Keratinocyte (primary cell): ENCODE measurements around the gene BRD7. TPM values are rescaled to one million over a fixed set of nuclear protein-coding genes. Genes with fewer than 3 reads are reported as not detected.

Source experiments
- DNase-seq: peaks from one replicate; pipeline ENCODE4 v3.0.0-alpha.2; 2011; ENCODE audit warnings: low read depth, missing footprints, low spot score
- FAIRE-seq: peaks from 2 replicates; lab custom pipeline; 2011; peaks lifted over from hg19 to GRCh38; lab: Jason Lieb, UNC
- H2AFZ ChIP-seq: 2 replicates; pipeline ENCODE4 v1.6.0; 2012; ENCODE audit warnings: low read length, control low read depth, inconsistent platforms; ENCODE audit not compliant: control insufficient read depth
- H3K27ac ChIP-seq: 2 replicates; pipeline ENCODE4 v1.5.1; 2011; ENCODE audit warnings: low read length; ENCODE audit not compliant: control insufficient read depth, insufficient read depth
- H3K27me3 ChIP-seq: 3 replicates; pipeline ENCODE4 v1.6.0; 2011; ENCODE audit warnings: low read length; ENCODE audit not compliant: control insufficient read depth, insufficient read depth; ENCODE audit errors: extremely low read depth
- H3K36me3 ChIP-seq, 2 experiments: 2 replicates in 1 of 2; 3 replicates in 1 of 2; pipeline ENCODE4 v1.5.1; 2011; ENCODE audit warnings: low read length in 2 of 2, mild to moderate bottlenecking in 1 of 2; ENCODE audit not compliant: control insufficient read depth in 2 of 2, insufficient read depth in 2 of 2; ENCODE audit errors: extremely low read depth in 1 of 2
- H3K4me1 ChIP-seq: 3 replicates; pipeline ENCODE4 v1.5.1; 2011; ENCODE audit warnings: low read length; ENCODE audit not compliant: control insufficient read depth, insufficient read depth; ENCODE audit errors: extremely low read depth
- H3K4me2 ChIP-seq: 3 replicates; pipeline ENCODE4 v1.6.0; 2011; ENCODE audit warnings: low read depth, low read length; ENCODE audit not compliant: control insufficient read depth, insufficient read depth; ENCODE audit errors: extremely low read depth
- H3K4me3 ChIP-seq, 3 experiments: fragments of 200-600 bp in 1 of 3; sonication (generic) in 1 of 3; 2 replicates in 2 of 3; 3 replicates in 1 of 3; pipeline ENCODE4 v1.5.1; 2011 to 2016; ENCODE audit warnings: low read length in 3 of 3, mild to moderate bottlenecking in 3 of 3, control low read depth in 2 of 3, inconsistent platforms in 1 of 3, low read depth in 1 of 3, mixed read lengths in 1 of 3, mixed run types in 1 of 3, moderate library complexity in 1 of 3; ENCODE audit not compliant: control insufficient read depth in 2 of 3, insufficient read depth in 2 of 3; ENCODE audit errors: extremely low read depth in 1 of 3
- H3K79me2 ChIP-seq: 2 replicates; pipeline ENCODE4 v1.6.0; 2012; ENCODE audit warnings: low read length; ENCODE audit not compliant: control insufficient read depth, insufficient read depth
- H3K9ac ChIP-seq: 3 replicates; pipeline ENCODE4 v1.6.0; 2011; ENCODE audit warnings: low read length; ENCODE audit not compliant: control insufficient read depth, insufficient read depth; ENCODE audit errors: extremely low read depth
- H3K9me1 ChIP-seq: 3 replicates; pipeline ENCODE4 v1.6.0; 2011; ENCODE audit warnings: low read length; ENCODE audit not compliant: control insufficient read depth, insufficient read depth; ENCODE audit errors: extremely low read depth
- H3K9me3 ChIP-seq: 2 replicates; pipeline ENCODE4 v1.5.1; 2012; ENCODE audit warnings: low read depth, low read length; ENCODE audit not compliant: control insufficient read depth
- H4K20me1 ChIP-seq: 3 replicates; pipeline ENCODE4 v1.6.0; 2011; ENCODE audit warnings: low read length; ENCODE audit not compliant: control insufficient read depth, insufficient read depth; ENCODE audit errors: extremely low read depth
- EZH2 ChIP-seq: IDR thresholded peaks from one replicate; pipeline ENCODE4 v1.6.1; 2012; ENCODE audit warnings: inconsistent platforms, mild to moderate bottlenecking, low read length, moderate library complexity
- dilution Hi-C: fragments of 300-500 bp; cut with MboI; formaldehyde crosslinking; loops from one replicate; pipeline ENCODE4 v1.7.0; 2020; ENCODE audit warnings: low sequenced_read_pairs; ENCODE audit not compliant: extremely low pct_ligation_motif_present
- polyA plus RNA-seq, 5 experiments: library from polyadenylated mRNA; depleted of rRNA in 3 of 5; stranded (reverse) in 3 of 5; stranded (forward) in 1 of 5; unstranded in 1 of 5; fragments of >200 nt; gene quantifications; 1 replicate in 1 of 5; 2 replicates in 3 of 5; 3 replicates in 1 of 5; pipeline versions ENCODE4 v1.2.1 to v1.2.3, GENCODE V29; 2011 to 2012; ENCODE audit warnings: missing spikeins in 2 of 5, low read depth in 1 of 5, low replicate concordance in 1 of 5
- TF ChIP-seq, protein P1 (sequence below), 3 experiments: IDR thresholded peaks in 1 of 3; conservative IDR thresholded peaks in 1 of 3; optimal IDR thresholded peaks in 1 of 3; 2 replicates in 2 of 3; 3 replicates in 1 of 3; pipeline versions ENCODE3 to v1.5.1; 2011; ENCODE audit warnings: low read length in 3 of 3, mild to moderate bottlenecking in 3 of 3, moderate library complexity in 2 of 3, control low read depth in 1 of 3, inconsistent platforms in 1 of 3; ENCODE audit not compliant: insufficient read depth in 2 of 3; ENCODE audit errors: extremely low read depth in 1 of 3

Gene BRD7
- polyA plus RNA-seq, 1 donor (not counting 4 experiments of a cell fraction or from before 2014, with no cell fraction given), result 66.6 TPM

DNA sequence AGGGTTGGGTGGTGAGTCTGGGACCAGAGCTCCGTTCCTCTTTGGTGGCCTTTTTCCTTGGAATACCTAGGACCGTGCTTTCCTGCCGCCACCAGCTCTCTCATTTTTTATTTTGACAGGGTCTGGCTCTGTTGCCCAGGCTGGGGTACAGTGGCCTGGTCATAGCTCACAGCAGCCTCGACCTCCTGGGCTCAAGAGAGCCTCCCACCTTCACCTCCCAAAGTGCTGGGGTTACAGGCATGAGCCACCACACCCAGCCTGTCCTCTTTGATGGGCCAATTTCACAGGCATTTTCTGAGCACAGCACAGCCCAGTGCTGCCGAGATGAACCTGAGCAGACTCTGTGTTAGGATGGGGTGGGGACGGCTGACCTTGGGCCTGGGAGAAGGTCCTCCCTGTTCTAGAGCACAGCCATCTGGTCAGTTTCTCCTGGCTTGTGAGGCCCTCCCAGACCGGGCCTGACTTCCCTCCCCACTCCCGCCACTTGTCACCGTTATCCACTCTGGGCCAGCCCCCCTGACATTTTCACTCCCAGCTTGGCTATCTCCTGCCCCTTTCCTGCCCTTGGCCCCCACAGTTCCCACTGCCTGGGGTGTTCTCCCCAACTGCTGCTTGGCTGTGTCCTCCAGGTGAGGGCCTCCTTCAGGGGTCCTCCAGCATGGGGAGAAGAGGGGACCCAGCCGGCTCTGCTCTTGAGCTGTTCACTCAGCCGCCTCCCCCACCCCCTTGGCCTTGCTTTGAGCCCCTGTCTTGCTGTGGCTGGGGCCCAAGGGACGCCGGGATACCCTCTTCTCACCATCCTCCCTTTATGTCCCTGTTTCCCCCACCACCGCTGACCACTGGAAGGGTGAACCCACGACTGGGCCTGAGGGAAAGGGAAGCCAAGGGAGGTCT, 97.4 kb downstream of the BRD7 start:
- H4K20me1 ChIP-seq, result no peaks in the 10 kb centered on the region
- no peaks in the 10 kb centered on the region for H3K9me1 ChIP-seq
- no peaks in the 10 kb centered on the region for H3K79me2 ChIP-seq
- H3K9me3 ChIP-seq, result no peaks in the 10 kb centered on the region
- dilution Hi-C loops, result no loop called here
- H2AFZ ChIP-seq, result no peak overlapping the region
- no peak for FAIRE-seq
- H3K27me3 ChIP-seq, result no peaks in the 10 kb centered on the region
- H3K36me3 ChIP-seq, result no peaks in the 10 kb centered on the region
- H3K4me1 ChIP-seq, result peaks cover 8% of the 10 kb centered on the region
- no peak overlapping the region for H3K4me3 ChIP-seq
- no peak for DNase-seq
- TF ChIP-seq EZH2, result no peak
- TF ChIP-seq, protein P1, sequence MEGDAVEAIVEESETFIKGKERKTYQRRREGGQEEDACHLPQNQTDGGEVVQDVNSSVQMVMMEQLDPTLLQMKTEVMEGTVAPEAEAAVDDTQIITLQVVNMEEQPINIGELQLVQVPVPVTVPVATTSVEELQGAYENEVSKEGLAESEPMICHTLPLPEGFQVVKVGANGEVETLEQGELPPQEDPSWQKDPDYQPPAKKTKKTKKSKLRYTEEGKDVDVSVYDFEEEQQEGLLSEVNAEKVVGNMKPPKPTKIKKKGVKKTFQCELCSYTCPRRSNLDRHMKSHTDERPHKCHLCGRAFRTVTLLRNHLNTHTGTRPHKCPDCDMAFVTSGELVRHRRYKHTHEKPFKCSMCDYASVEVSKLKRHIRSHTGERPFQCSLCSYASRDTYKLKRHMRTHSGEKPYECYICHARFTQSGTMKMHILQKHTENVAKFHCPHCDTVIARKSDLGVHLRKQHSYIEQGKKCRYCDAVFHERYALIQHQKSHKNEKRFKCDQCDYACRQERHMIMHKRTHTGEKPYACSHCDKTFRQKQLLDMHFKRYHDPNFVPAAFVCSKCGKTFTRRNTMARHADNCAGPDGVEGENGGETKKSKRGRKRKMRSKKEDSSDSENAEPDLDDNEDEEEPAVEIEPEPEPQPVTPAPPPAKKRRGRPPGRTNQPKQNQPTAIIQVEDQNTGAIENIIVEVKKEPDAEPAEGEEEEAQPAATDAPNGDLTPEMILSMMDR (optimal IDR thresholded peaks at IDR 0.05 in 1 of 3, IDR thresholded peaks at IDR 0.05 in 1 of 3, conservative IDR thresholded peaks at IDR 0.05 in 1 of 3; ENCODE audit: extremely low read depth in 1 of 3, insufficient read depth in 2 of 3, low read length in 3 of 3), result no peak
- no peak overlapping the region for H3K9ac ChIP-seq
- H3K27ac ChIP-seq, result no peak overlapping the region
- no peak overlapping the region for H3K4me2 ChIP-seq

- Histone ChIP-seq H3K4me2 (no peak overlapping the region), H3K9me1 (no peaks in the 10 kb centered on the region), H3K27me3 (no peaks in the 10 kb centered on the region), H2AFZ (no peak overlapping the region), H3K36me3 (no peaks in the 10 kb centered on the region), H3K79me2 (no peaks in the 10 kb centered on the region), H3K27ac (no peak overlapping the region), H3K9me3 (no peaks in the 10 kb centered on the region), H3K4me3 (no peak overlapping the region), H3K4me1 (peaks cover 14% of the 10 kb centered on the region), H3K9ac (no peak overlapping the region), H4K20me1 (no peaks in the 10 kb centered on the region)
- dilution Hi-C loops, result no loop called here
- TF ChIP-seq EZH2, result no peak
- TF ChIP-seq, protein P1 (optimal IDR thresholded peaks at IDR 0.05 in 1 of 3, IDR thresholded peaks at IDR 0.05 in 1 of 3, conservative IDR thresholded peaks at IDR 0.05 in 1 of 3; ENCODE audit: extremely low read depth in 1 of 3, insufficient read depth in 2 of 3, low read length in 3 of 3), result no peak
- no peak for FAIRE-seq
- DNase-seq, result no peak
These were observed 98.2 kb downstream of the BRD7 start for GRCh38 chr16:50270510-50271147.
